Fibroblast of villous mesenchyme (primary cell): ENCODE measurements around the gene CEACAM19. TPM values are rescaled to one million over a fixed set of nuclear protein-coding genes. Genes with fewer than 3 reads are reported as not detected.
"Not testable (repeated sequence)": the region's sequence is repeated elsewhere in the genome, so short reads cannot be mapped to it uniquely, and the experiment has no call there.

Experiments
- DNase-seq: peaks from one replicate; pipeline ENCODE4 v3.0.0-alpha.2; 2010; ENCODE audit warnings: low read depth
- H3K4me3 ChIP-seq: 2 replicates; pipeline ENCODE4 v1.5.1; 2011; ENCODE audit warnings: low read depth, mild to moderate bottlenecking, low read length
- total RNA-seq: library from RNA; depleted of rRNA; stranded (reverse); fragments of >200 nt; gene quantifications from 2 replicates; pipeline ENCODE4 v1.2.3, GENCODE V29; 2012
- TF ChIP-seq, protein P1 (sequence below): IDR thresholded peaks from 2 replicates; pipeline ENCODE4 v1.5.1; 2012; ENCODE audit warnings: low read depth, mild to moderate bottlenecking, low read length; ENCODE audit not compliant: insufficient read depth

Gene CEACAM19
- total RNA-seq, 1 donor = 5.6 TPM

DNA sequence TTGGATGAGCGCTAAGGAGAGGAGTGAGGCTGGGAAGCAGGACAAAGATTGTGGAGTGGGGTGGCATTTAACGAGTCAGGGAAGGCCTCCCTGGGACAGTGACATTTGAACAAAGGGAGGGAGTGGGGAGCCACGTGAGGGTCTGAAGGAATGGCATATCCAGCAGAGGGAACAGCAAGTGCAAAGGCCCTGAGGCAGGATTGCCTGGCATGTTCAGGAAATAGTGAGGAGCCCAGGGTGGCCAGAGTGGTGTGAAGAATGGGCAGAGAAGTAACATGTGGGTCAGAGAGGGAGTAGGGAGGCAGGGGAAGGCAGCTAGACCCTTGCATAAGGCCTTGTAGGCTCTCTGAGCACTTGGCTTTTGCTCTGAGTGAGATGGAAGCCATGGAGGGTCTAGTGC, 42.5 kb upstream of the CEACAM19 start:
- no peak overlapping the region for H3K4me3 ChIP-seq
- TF ChIP-seq, protein P1, sequence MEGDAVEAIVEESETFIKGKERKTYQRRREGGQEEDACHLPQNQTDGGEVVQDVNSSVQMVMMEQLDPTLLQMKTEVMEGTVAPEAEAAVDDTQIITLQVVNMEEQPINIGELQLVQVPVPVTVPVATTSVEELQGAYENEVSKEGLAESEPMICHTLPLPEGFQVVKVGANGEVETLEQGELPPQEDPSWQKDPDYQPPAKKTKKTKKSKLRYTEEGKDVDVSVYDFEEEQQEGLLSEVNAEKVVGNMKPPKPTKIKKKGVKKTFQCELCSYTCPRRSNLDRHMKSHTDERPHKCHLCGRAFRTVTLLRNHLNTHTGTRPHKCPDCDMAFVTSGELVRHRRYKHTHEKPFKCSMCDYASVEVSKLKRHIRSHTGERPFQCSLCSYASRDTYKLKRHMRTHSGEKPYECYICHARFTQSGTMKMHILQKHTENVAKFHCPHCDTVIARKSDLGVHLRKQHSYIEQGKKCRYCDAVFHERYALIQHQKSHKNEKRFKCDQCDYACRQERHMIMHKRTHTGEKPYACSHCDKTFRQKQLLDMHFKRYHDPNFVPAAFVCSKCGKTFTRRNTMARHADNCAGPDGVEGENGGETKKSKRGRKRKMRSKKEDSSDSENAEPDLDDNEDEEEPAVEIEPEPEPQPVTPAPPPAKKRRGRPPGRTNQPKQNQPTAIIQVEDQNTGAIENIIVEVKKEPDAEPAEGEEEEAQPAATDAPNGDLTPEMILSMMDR = no peak

DNA sequence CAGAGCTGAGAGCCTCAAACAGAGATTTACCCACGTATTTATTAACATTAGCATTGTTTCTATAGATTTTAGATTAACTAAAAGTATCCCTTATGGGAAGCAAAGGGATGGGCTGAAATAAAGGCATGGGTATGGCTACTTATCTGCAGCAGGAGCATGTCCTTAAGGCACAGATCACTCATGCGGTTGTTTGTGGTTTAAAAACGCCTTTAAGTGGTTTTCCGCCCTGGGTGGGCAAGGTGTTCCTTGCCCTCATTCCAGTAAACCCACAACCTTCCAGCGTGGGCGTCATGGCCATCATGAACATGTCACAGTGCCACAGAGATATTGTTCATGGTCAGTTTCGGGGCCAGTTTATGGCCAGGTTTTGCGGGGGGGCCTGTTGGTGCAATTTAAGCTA, 39.7 kb upstream of the CEACAM19 start:
- H3K4me3 ChIP-seq, DNase-seq: not testable (repeated sequence)

More for the DNA sequence above, 42.5 kb upstream of the CEACAM19 start:
- DNase-seq = no peak

DNA sequence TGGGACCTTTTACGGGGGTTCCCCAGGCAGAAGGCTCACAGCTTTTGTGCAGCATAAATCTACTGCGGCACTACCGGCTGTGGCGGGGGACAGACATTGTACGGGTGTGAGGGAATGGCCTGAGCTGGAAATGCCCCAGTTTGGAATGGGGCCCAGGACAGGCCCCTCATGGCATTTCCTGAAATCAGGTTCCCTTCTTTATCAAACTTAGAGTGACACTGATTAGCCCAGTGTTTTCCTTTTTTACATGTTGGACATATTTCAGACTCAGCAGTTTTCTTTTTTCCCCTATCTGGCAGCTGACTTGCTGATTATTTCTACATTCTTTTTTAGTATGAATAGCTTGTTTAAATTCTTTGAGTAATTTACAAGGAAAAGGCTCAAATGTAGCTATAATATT, 37.2 kb upstream of the CEACAM19 start:
- not testable (repeated sequence) for DNase-seq, H3K4me3 ChIP-seq

DNA sequence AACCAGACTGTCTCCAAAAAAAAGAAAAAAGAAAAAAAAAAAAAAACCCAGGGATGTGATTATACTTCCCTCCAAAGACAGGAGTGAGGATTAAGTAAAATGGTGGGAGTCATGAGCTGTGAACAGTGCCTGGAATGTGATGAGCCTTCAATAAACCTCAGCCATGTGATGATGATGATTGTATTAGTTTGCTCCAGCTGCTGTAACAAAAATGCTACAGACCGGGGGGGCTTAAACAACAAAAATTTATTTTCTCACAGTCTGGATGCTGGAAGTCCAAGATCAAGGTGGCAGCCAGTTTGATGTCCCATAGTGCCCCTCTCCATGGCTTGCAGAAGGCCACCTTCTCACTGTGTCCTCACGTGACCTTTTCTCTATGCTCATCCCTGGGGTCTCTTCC, 36.5 kb upstream of the CEACAM19 start:
- no peak for DNase-seq
- TF ChIP-seq, protein P1 = no peak
- no peak overlapping the region for H3K4me3 ChIP-seq

DNA sequence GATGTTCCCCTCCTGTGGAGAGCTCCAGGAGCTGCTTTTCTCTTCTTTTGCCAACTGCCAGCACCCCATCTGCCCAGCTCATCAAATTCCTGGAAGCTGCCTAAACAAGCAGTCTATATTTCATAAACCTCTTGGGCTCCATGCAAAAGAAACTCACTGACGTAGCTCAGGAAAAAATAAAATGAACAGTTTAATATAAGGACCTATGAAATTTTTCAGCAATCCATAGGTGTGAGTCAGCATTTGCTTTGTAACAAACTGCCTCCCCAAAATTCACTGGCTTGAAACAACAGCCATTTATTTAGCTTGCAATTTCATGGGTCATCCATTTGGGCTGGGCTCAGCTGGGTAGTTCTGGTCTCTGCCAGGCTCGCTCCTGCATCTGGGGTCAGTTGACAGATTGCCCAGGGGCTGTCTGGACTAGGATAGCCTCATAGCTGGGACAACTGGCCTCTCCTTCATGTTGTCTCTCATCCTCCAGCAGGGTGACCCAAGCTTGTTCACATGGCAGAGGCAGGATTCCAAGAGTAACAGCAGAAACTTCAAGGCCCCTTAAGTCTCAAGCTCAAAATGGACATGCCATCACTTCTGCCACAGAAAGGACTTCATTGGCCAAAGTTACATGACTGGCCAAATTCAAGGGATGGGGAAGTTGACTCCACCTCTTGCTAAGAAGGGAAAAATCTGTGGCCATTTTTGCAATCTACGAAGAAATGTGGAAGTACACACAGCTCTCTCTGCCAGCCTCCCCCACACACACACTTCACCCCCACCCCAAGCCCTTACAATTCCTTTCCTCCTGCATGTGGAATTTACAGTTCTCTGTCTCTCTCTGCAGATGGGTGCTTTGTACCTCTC, 35.5 kb upstream of the CEACAM19 start:
- no peak for DNase-seq
- TF ChIP-seq, protein P1 = no peak
- no peak overlapping the region for H3K4me3 ChIP-seq

DNA sequence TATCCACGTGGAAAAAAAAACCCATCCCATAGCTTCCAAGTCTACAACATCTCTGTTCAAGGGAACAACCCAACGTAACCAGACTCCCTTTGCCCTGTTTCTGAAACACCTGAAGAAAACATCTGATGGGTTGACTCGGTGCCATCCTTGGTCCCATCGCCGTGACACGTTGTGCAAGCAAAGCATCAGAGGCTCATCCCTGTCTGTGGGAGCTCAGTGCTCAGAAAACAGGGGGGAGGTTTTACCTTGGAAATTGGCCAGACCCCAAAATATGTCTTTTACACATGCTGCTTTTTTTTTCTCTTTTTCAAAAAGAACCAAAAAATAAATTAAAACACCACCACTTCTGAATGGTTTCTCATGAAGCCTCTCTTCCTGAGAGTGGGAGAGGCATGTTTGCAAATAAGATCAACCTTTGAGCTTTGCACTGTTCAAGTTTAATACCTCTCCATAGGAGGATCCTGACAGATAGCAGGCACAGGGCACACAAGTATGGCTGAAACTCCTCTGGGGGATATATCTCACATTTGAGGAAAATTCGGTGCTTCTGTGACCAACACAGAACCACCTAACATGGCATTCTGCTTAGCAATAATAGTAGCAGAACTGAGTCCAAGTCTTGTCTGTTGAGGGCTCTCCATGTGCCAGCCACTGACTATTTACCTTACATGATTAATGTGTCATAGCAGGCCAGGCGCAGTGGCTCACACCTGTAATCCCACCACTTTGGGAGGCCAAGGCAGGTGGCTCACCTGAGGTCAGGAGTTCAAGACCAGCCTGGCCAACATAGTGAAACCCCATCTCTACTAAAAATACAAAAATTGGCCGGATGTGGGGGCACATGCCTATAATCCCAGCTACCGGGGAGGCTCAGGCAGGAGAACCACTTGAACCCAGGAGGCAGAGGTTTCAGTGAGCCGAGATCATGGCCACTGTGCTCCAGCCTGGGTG, 34.6 kb upstream of the CEACAM19 start:
- TF ChIP-seq, protein P1 = no peak
- DNase-seq = no peak

DNA sequence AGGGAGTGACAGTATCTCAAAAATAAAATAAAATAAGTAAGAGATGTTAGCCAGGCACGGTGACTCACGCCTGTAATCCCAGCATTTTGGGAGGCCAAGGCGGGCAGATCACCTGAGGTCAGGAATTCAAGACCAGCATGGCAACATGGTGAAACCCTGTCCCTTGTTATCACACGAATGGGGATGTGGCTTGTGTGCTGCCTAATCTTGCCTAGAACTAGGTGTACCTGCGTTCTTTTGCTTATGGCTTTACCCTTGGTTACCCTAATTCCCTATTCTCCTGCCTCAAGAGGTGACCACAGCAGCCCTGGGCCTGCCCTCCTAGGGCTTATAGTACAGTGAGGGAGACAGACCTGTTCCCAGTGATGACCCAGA, 33.9 kb upstream of the CEACAM19 start:
- DNase-seq = no peak
- TF ChIP-seq, protein P1 = no peak
- H3K4me3 ChIP-seq = no peak overlapping the region

More for the DNA sequence above, 34.6 kb upstream of the CEACAM19 start:
- H3K4me3 ChIP-seq = no peak overlapping the region
